Right lobe of liver (tissue), 6 donors: ENCODE measurements around the gene ATCAY. TPM values are rescaled to one million over a fixed set of nuclear protein-coding genes. Genes with fewer than 3 reads are reported as not detected.

Experiments
- ATAC-seq, 4 donors: fragments of 200-7000 bp; cut with Tn5 transposase; one replicate each; pipeline ENCODE4 v1.9.1; 2020; ENCODE audit warnings: mild to moderate bottlenecking in 4 of 4, moderate library complexity in 4 of 4
- DNase-seq, 3 donors: peaks; one replicate each; pipeline ENCODE4 v3.0.0-alpha.2; 2020
- H3K27ac ChIP-seq, 3 donors: fragments of 200-600 bp; one replicate each; pipeline ENCODE4 v1.8.0; 2022
- H3K27me3 ChIP-seq, 2 donors: fragments of 200-600 bp; one replicate each; pipeline ENCODE4 v1.8.0; 2022
- H3K36me3 ChIP-seq, 4 donors: fragments of 200-600 bp; sonication (generic) in 1 of 4; one replicate each; pipeline versions ENCODE4 v1.5.1 to v1.8.0; 2017 to 2022; ENCODE audit warnings: control low read depth in 1 of 4
- H3K4me1 ChIP-seq, 4 donors: fragments of 200-600 bp; sonication (generic) in 1 of 4; one replicate each; pipeline versions ENCODE4 v1.5.1 to v1.8.0; 2017 to 2022; ENCODE audit warnings: control low read depth in 1 of 4
- H3K4me3 ChIP-seq, 3 donors: fragments of 200-600 bp; one replicate each; pipeline ENCODE4 v1.8.0; 2022
- H3K9me3 ChIP-seq, 4 donors: fragments of 200-600 bp; sonication (generic) in 1 of 4; one replicate each; pipeline versions ENCODE4 v1.5.1 to v1.8.0; 2017 to 2022; ENCODE audit warnings: control low read depth in 1 of 4
- CTCF ChIP-seq, 4 donors: fragments of 200-600 bp in 3 of 4; fragments of 450-650 bp in 1 of 4; IDR thresholded peaks; one replicate each; pipeline versions ENCODE4 v1.5.1 to v1.8.0; 2016 to 2022; ENCODE audit warnings: antibody characterized with exemption in 4 of 4, mild to moderate bottlenecking in 2 of 4
- POLR2A ChIP-seq: fragments of 450-650 bp; IDR thresholded peaks from one replicate; pipeline ENCODE4 v1.6.1; 2017; ENCODE audit warnings: antibody characterized with exemption, mild to moderate bottlenecking
- WGBS: methylation state at CpG from one replicate; pipeline ENCODE4 v1.1.6; 2018; ENCODE audit warnings: low coverage, low lambda C conversion rate; ENCODE audit not compliant: insufficient coverage; ENCODE audit errors: missing lambda C conversion rate; 5-methylcytosine and 5-hydroxymethylcytosine counted together
- intact Hi-C, 2 donors: fragments of 100-400 bp; cut with DNase I; formaldehyde crosslinking; loops; one replicate each; pipeline versions ENCODE4 v1.11.2 to v1.14.1; 2022
- total RNA-seq, 6 experiments: library from RNA; depleted of rRNA in 2 of 6; stranded (reverse); fragments of >200 nt in 2 of 6; fragmentation: NEBNext Ultra II Directional in 3 of 6; extraction: Animal tissue kit (Norgen Biotek cat#: 25700) in 3 of 6; gene quantifications; one replicate each; pipeline versions ENCODE4 v1.1.0 to v1.2.4, GENCODE V29; 2016 to 2023
- donor health status: DM: no; HTN: yes; CAD: no.
- donor health status: DM: no; HTN: no; CAD: no.
- donor health status: DM: no; HTN: no; CAD: no.
- donor health status: DM: no; HTN: yes; CAD: no.
- donor health status: DM: no; HTN: yes; CAD: no.

Gene ATCAY
- total RNA-seq, 6 experiments from 2014 or later: not detected

DNA sequence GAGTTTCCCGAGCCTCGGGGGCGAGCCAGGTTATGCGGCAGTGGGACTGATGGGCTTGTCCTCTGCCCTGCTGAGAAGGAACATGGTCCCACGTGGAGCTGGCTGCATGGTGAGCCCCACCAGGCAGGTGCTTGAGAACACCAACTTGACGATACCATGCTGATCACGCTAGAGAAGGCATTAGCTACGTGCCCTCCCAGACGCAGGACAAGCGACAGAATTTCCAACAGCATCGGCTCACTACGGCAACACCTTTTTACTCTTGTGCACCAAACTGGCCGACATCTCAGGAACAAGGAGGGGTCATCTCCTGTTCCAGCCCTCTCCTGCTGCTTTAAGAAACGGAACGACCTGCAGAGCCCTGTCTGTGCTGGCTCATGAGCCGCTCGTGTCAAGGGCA is 20.0 kb upstream of the ATCAY start:
- no peaks in the 10 kb centered on the region for H3K9me3 ChIP-seq
- no peaks in the 10 kb centered on the region for H3K4me1 ChIP-seq
- intact Hi-C loops: no loop called here
- DNase-seq (no peak), ATAC-seq (no peak)
- 45% methylated on average over 5 of the region's 17 CpGs for WGBS
- no peaks in the 10 kb centered on the region for H3K27me3 ChIP-seq
- TF ChIP-seq POLR2A (no peak), CTCF (IDR thresholded peaks at IDR 0.05) (no peak)
- H3K4me3 ChIP-seq: no peak overlapping the region
- no peak overlapping the region for H3K27ac ChIP-seq
- no peaks in the 10 kb centered on the region for H3K36me3 ChIP-seq

GRCh38 chr19:3862826-3863500 is 17.5 kb upstream of the ATCAY start:
- H3K9me3 ChIP-seq: no peaks in the 10 kb centered on the region
- no peaks in the 10 kb centered on the region for H3K36me3 ChIP-seq
- intact Hi-C loops: no loop called here
- ATAC-seq: no peak
- H3K27me3 ChIP-seq: peaks cover 0 to 2% of the 10 kb centered on the region in 2 donors
- no peak for TF ChIP-seq POLR2A
- no peak for TF ChIP-seq CTCF (IDR thresholded peaks at IDR 0.05)
- H3K4me1 ChIP-seq: no peaks in the 10 kb centered on the region
- H3K4me3 ChIP-seq: no peak overlapping the region
- 52% methylated on average over 12 of the region's 25 CpGs for WGBS
- DNase-seq: no peak
- H3K27ac ChIP-seq: no peak overlapping the region

- 29% methylated on average over 5 of the region's 12 CpGs for WGBS
- intact Hi-C loops: no loop called here
These were observed 16.8 kb upstream of the ATCAY start for GRCh38 chr19:3863648-3864047.

DNA sequence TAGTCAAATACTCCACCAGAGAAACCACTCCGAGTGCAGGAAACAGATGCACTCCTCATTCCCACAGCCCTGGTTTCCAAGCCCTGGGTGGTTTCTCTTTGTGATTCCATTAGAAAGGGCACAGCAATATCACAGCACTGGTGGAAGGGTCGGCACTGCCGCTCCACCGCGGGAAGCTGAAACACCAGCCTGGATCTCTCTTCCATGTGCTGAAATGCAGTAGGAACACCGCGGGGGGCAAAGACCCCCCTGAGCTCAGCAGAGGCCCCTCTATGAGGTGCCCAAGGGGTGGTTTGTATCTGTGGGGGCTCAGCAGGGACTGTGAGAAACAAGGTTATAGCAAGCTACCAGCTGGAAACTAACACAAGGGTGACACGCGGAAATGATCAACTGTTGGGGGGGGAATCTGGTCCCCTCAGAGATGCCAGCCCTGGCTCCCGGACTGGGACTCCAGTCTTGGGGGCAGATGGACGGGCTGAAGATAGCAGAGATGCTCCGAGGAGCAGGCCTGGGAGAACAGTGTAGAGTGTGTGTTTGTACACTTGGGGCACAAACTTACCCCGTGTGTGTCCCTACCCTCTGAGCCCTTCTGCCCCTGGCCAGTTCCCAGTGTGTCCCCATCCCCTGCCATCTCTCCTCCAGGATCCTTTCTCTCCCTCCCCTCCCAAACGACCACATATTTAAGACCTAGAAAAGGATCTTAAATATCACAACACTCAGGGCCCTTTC is 13.4 kb upstream of the ATCAY start:
- WGBS: 39% methylated on average over 6 of the region's 14 CpGs
- Histone ChIP-seq H3K36me3 (no peaks in the 10 kb centered on the region), H3K9me3 (no peaks in the 10 kb centered on the region), H3K27ac (no peak overlapping the region), H3K4me3 (no peak overlapping the region), H3K4me1 (no peaks in the 10 kb centered on the region), H3K27me3 (peaks cover 0 to 5% of the 10 kb centered on the region in 2 donors)
- intact Hi-C loops: no loop called here
- DNase-seq (no peak), ATAC-seq (no peak)
- TF ChIP-seq POLR2A: no peak
- no peak for TF ChIP-seq CTCF (IDR thresholded peaks at IDR 0.05)

More at GRCh38 chr19:3863648-3864047, 16.8 kb upstream of the ATCAY start:
- no peak overlapping the region for H3K27ac ChIP-seq
- peak in 1 of 4 donors; percentile 18 for ATAC-seq
- H3K4me1 ChIP-seq: no peaks in the 10 kb centered on the region
- H3K9me3 ChIP-seq: no peaks in the 10 kb centered on the region
- no peak overlapping the region for H3K4me3 ChIP-seq
- peaks cover 0 to 5% of the 10 kb centered on the region in 2 donors for H3K27me3 ChIP-seq
- no peaks in the 10 kb centered on the region for H3K36me3 ChIP-seq
- no peak for TF ChIP-seq CTCF (IDR thresholded peaks at IDR 0.05)
- no peak for TF ChIP-seq POLR2A
- DNase-seq: no peak
